H1 (cell line): ENCODE data around the gene MYLK4. TPM values are rescaled to one million over a fixed set of nuclear protein-coding genes. Genes with fewer than 3 reads are reported as not detected.
A peak's percentile ranks its signal among the peaks of the same experiment; 100 is the strongest.

Experiments
- CTCF ChIA-PET: fragments of 300-600 bp; sonication (Branson Sonifier 250); formaldehyde crosslinking; loops from one replicate; lab custom pipeline; 2021; ENCODE audit not compliant: partially characterized antibody; lab: Charles Lee
- POLR2A ChIA-PET: fragments of 300-600 bp; sonication (Branson Sonifier 250); formaldehyde crosslinking; loops from one replicate; lab custom pipeline; 2021; ENCODE audit warnings: inconsistent platforms; ENCODE audit not compliant: partially characterized antibody; lab: Charles Lee
- DNase-seq, 2 experiments: peaks; one replicate each; pipeline versions ENCODE4 v3.0.0 to v3.0.0-alpha.2; 2010 to 2022; ENCODE audit warnings: low spot score in 2 of 2, low read depth in 1 of 2, mixed read lengths in 1 of 2
- FAIRE-seq: peaks from 2 replicates; lab custom pipeline; 2011; peaks lifted over from hg19 to GRCh38; lab: Jason Lieb, UNC
- H2AFZ ChIP-seq: 2 replicates; pipeline ENCODE4 v1.8.1; 2012; ENCODE audit warnings: low read length, inconsistent platforms
- H2AK5ac ChIP-seq: 2 replicates; pipeline ENCODE4 v1.6.1; 2013; ENCODE audit warnings: low read depth, low read length
- H2BK120ac ChIP-seq: replicated peaks from 2 replicates; pipeline ENCODE3; 2013; ENCODE audit warnings: low read depth, low read length, inconsistent platforms
- H2BK12ac ChIP-seq: 2 replicates; pipeline ENCODE4 v1.6.1; 2013; ENCODE audit warnings: low read depth, low read length
- H2BK15ac ChIP-seq: 2 replicates; pipeline ENCODE4 v1.6.1; 2013; ENCODE audit warnings: low read length
- H2BK20ac ChIP-seq: 2 replicates; pipeline ENCODE4 v1.6.1; 2013; ENCODE audit warnings: low read length
- H2BK5ac ChIP-seq: 2 replicates; pipeline ENCODE4 v1.6.1; 2013; ENCODE audit warnings: low read depth, low read length
- H3K14ac ChIP-seq: 2 replicates; pipeline ENCODE4 v1.6.1; 2013; ENCODE audit warnings: inconsistent platforms; ENCODE audit not compliant: insufficient read length
- H3K18ac ChIP-seq: 2 replicates; pipeline ENCODE4 v1.6.1; 2013; ENCODE audit warnings: low read length; ENCODE audit errors: extremely low read depth
- H3K23ac ChIP-seq: 2 replicates; pipeline ENCODE4 v1.6.1; 2013; ENCODE audit warnings: inconsistent platforms; ENCODE audit not compliant: insufficient read length
- H3K23me2 ChIP-seq: 2 replicates; pipeline ENCODE4 v1.6.1; 2013; ENCODE audit warnings: low read depth, low read length
- H3K27ac ChIP-seq: 2 replicates; pipeline ENCODE4 v1.6.1; 2011; ENCODE audit warnings: low read depth, low read length, inconsistent platforms
- H3K27me3 ChIP-seq, 4 experiments: replicated peaks in 1 of 4; 1 replicate in 1 of 4; 2 replicates in 3 of 4; pipeline versions ENCODE4 v1.6.1 to v1.8.1; 2011 to 2013; ENCODE audit warnings: low read length in 3 of 4, mild to moderate bottlenecking in 3 of 4, inconsistent platforms in 2 of 4, mixed read lengths in 2 of 4, moderate library complexity in 1 of 4; ENCODE audit not compliant: control insufficient read depth in 3 of 4, insufficient read depth in 3 of 4; ENCODE audit errors: extremely low read depth in 1 of 4
- H3K36me3 ChIP-seq, 4 experiments: 2 replicates each; pipeline versions ENCODE4 v1.6.1 to v1.8.1; 2011 to 2013; ENCODE audit warnings: mild to moderate bottlenecking in 4 of 4, low read length in 3 of 4, moderate library complexity in 2 of 4, control low read depth in 1 of 4, inconsistent platforms in 1 of 4; ENCODE audit not compliant: insufficient read depth in 4 of 4, control insufficient read depth in 2 of 4
- H3K4ac ChIP-seq: replicated peaks from 2 replicates; pipeline ENCODE3; 2013; ENCODE audit warnings: low read length, low read depth, mixed read lengths, inconsistent platforms; ENCODE audit not compliant: insufficient read length
- H3K4me1 ChIP-seq, 4 experiments: replicated peaks in 1 of 4; 1 replicate in 1 of 4; 2 replicates in 3 of 4; pipeline versions ENCODE4 v1.6.1 to v1.8.1; 2011 to 2013; ENCODE audit warnings: low read length in 3 of 4, inconsistent platforms in 2 of 4, mixed read lengths in 1 of 4; ENCODE audit not compliant: insufficient read depth in 4 of 4, control insufficient read depth in 3 of 4
- H3K4me2 ChIP-seq, 2 experiments: 2 replicates each; pipeline versions ENCODE4 v1.6.1 to v1.8.1; 2011 to 2013; ENCODE audit warnings: low read depth in 2 of 2, low read length in 2 of 2, control low read depth in 1 of 2, inconsistent platforms in 1 of 2, mild to moderate bottlenecking in 1 of 2; ENCODE audit not compliant: insufficient read depth in 1 of 2
- H3K4me3 ChIP-seq, 4 experiments: fragments of 200-600, 300-600 bp in 1 of 4; sonication (generic), shearing (Covaris generic), sonication (Bioruptor Twin) in 1 of 4; 2 replicates each; pipeline versions ENCODE4 v1.5.1 to v1.8.1; 2011 to 2016; ENCODE audit warnings: low read length in 4 of 4, low read depth in 3 of 4, control low read depth in 2 of 4, inconsistent platforms in 2 of 4, mild to moderate bottlenecking in 2 of 4, mixed read lengths in 1 of 4, moderate library complexity in 1 of 4; ENCODE audit not compliant: insufficient read depth in 2 of 4; ENCODE audit errors: extremely low read depth in 1 of 4
- H3K56ac ChIP-seq: replicated peaks from 2 replicates; pipeline ENCODE3; 2013; ENCODE audit warnings: low read depth, mild to moderate bottlenecking, mixed read lengths, low read length, inconsistent platforms; ENCODE audit not compliant: insufficient read length
- H3K79me1 ChIP-seq: 2 replicates; pipeline ENCODE4 v1.6.1; 2013; ENCODE audit warnings: low read depth, low read length, control low read depth
- H3K79me2 ChIP-seq, 2 experiments: 2 replicates each; pipeline versions ENCODE4 v1.6.1 to v1.8.1; 2012 to 2013; ENCODE audit warnings: low read length in 2 of 2, mild to moderate bottlenecking in 2 of 2, inconsistent platforms in 1 of 2; ENCODE audit not compliant: insufficient read depth in 2 of 2, control insufficient read depth in 1 of 2
- H3K9ac ChIP-seq, 4 experiments: replicated peaks in 1 of 4; 1 replicate in 1 of 4; 2 replicates in 3 of 4; pipeline versions ENCODE4 v1.6.1 to v1.8.1; 2011 to 2013; ENCODE audit warnings: low read depth in 3 of 4, low read length in 3 of 4, control low read depth in 2 of 4, mild to moderate bottlenecking in 2 of 4, moderate library complexity in 2 of 4, inconsistent platforms in 1 of 4; ENCODE audit errors: extremely low read depth in 1 of 4
- H3K9me3 ChIP-seq, 2 experiments: 2 replicates each; pipeline versions ENCODE4 v1.6.1 to v1.8.1; 2012 to 2013; ENCODE audit warnings: mild to moderate bottlenecking in 2 of 2, moderate library complexity in 2 of 2, control low read depth in 1 of 2, inconsistent platforms in 1 of 2, low read depth in 1 of 2, low read length in 1 of 2, mixed read lengths in 1 of 2; ENCODE audit not compliant: insufficient read depth in 2 of 2
- H4K20me1 ChIP-seq, 2 experiments: replicated peaks in 1 of 2; 2 replicates each; pipeline versions ENCODE3 to v1.8.1; 2011 to 2013; ENCODE audit warnings: inconsistent platforms in 2 of 2, low read length in 2 of 2, mild to moderate bottlenecking in 1 of 2; ENCODE audit not compliant: insufficient read depth in 2 of 2, control insufficient read depth in 1 of 2
- H4K5ac ChIP-seq: 2 replicates; pipeline ENCODE4 v1.6.1; 2013; ENCODE audit warnings: low read length, low read depth, mixed read lengths, inconsistent platforms; ENCODE audit not compliant: insufficient read length
- H4K8ac ChIP-seq: 2 replicates; pipeline ENCODE4 v1.8.0; 2013; ENCODE audit warnings: mild to moderate bottlenecking, moderate library complexity, low read length, inconsistent platforms; ENCODE audit not compliant: insufficient read depth; ENCODE audit errors: extremely low read depth
- H4K91ac ChIP-seq: replicated peaks from 2 replicates; pipeline ENCODE3; 2013; ENCODE audit warnings: low read length, mixed read lengths, inconsistent platforms; ENCODE audit not compliant: insufficient read length
- CTCF ChIP-seq, 3 experiments: IDR thresholded peaks; 1 replicate in 2 of 3; 2 replicates in 1 of 3; pipeline versions ENCODE4 v1.5.1 to v1.6.1; 2011; ENCODE audit warnings: low read length in 3 of 3, mild to moderate bottlenecking in 3 of 3, inconsistent platforms in 2 of 3, low read depth in 1 of 3, moderate library complexity in 1 of 3; ENCODE audit not compliant: insufficient read depth in 1 of 3; ENCODE audit errors: control extremely low read depth in 1 of 3
- RAD21 ChIP-seq, 2 experiments: IDR thresholded peaks in 1 of 2; conservative IDR thresholded peaks in 1 of 2; 2 replicates each; pipeline ENCODE4 v1.6.1; 2011; ENCODE audit warnings: low read depth in 2 of 2, low read length in 2 of 2, improper control_type of control experiment in 1 of 2, inconsistent platforms in 1 of 2, mild to moderate bottlenecking in 1 of 2, moderate library complexity in 1 of 2
- YY1 ChIP-seq: IDR thresholded peaks from 2 replicates; pipeline ENCODE4 v1.6.1; 2011; ENCODE audit warnings: low read depth, mild to moderate bottlenecking, low read length
- WGBS, 2 experiments: shearing (Covaris generic) in 1 of 2; methylation state at CpG; one replicate each; pipeline versions ENCODE4 v1.1.6 to v1.1.7; 2013 to 2015; ENCODE audit warnings: low lambda C conversion rate in 2 of 2, mixed read lengths in 2 of 2, inconsistent platforms in 1 of 2, low coverage in 1 of 2, missing lambda C conversion rate in 1 of 2; ENCODE audit not compliant: insufficient replicate concordance in 2 of 2, insufficient coverage in 1 of 2, insufficient read length in 1 of 2; ENCODE audit errors: extremely low coverage in 1 of 2, missing lambda C conversion rate in 1 of 2; 5-methylcytosine and 5-hydroxymethylcytosine counted together
- polyA plus RNA-seq, 7 experiments: library from polyadenylated mRNA; depleted of rRNA in 3 of 7; stranded (reverse) in 5 of 7; unstranded in 2 of 7; fragments of >200 nt in 5 of 7; fragments of 200-250 nt in 2 of 7; gene quantifications; 1 replicate in 5 of 7; 2 replicates in 1 of 7; 4 replicates in 1 of 7; pipeline versions ENCODE4 v1.2.1 to v1.2.3, GENCODE V29; 2011 to 2013; ENCODE audit warnings: missing spikeins in 2 of 7, mixed read lengths in 2 of 7
- total RNA-seq: library from RNA; stranded (reverse); fragmentation: NEBNext Ultra II Directional; extraction: Animal tissue kit (Norgen Biotek cat#: 25700); gene quantifications from 2 replicates; pipeline ENCODE4 v1.2.1, GENCODE V29; 2021

MYLK4 gene
- total and polyA plus RNA-seq, 2 of the 8 experiments (the other 6 are each of a cell fraction or from before 2014, with no cell fraction given), result 0.11 to 0.17 TPM

- FAIRE-seq, result no peak
- H3K4me3 ChIP-seq, result no peak overlapping the region
- 68% methylated on average over 11 of the region's 11 CpGs; no CpG with 5 or more reads in 1 of the 2 experiments for WGBS, 2 experiments
Measured at GRCh38 chr6:2790588-2791449, 40.1 kb upstream of the MYLK4 start.

More at GRCh38 chr6:2790588-2791449, 40.1 kb upstream of the MYLK4 start:
- no peak overlapping the region for H3K27ac ChIP-seq
- H3K79me2 ChIP-seq, result peaks cover 0 to 9% of the 10 kb centered on the region in 2 experiments; a peak in 1 of 4 replicates
- POLR2A ChIA-PET, result interaction anchor here (0.9 to 2.2 kb wide), 7 partner anchors 11 to 195 kb away, joined by 3 to 6 read pairs (median 3); partner anchors contain the start of gene SERPINB1
- H3K56ac ChIP-seq, result no peak overlapping the region
- no peaks in the 10 kb centered on the region; the same call in 1 of the 2 replicates for H3K79me1 ChIP-seq
- no peak overlapping the region for H2BK12ac ChIP-seq
- no peak overlapping the region for H3K18ac ChIP-seq
- no peak overlapping the region for H3K4ac ChIP-seq
- no peak overlapping the region for H4K8ac ChIP-seq
- no peaks in the 10 kb centered on the region for H3K9me3 ChIP-seq
- H2AK5ac ChIP-seq, result no peak overlapping the region
- no peak overlapping the region for H3K23ac ChIP-seq
- H4K20me1 ChIP-seq, result no peaks in the 10 kb centered on the region
- H3K36me3 ChIP-seq, result no peaks in the 10 kb centered on the region
- CTCF ChIA-PET, result interaction anchor here (0.5 to 4.2 kb wide), 51 partner anchors 9 to 317 kb away, joined by 3 to 38 read pairs (median 5); partner anchors contain the start of genes MYLK4, SERPINB1 and SERPINB9
- H2BK120ac ChIP-seq, result no peak overlapping the region
- H3K4me2 ChIP-seq, result no peak overlapping the region
- no peaks in the 10 kb centered on the region for H3K23me2 ChIP-seq
- DNase-seq, result no peak
- TF ChIP-seq RAD21 (IDR thresholded peaks at IDR 0.05 in 1 of 2, conservative IDR thresholded peaks at IDR 0.05 in 1 of 2; ENCODE audit: low read depth in 2 of 2, low read length in 2 of 2) (peak; percentile 90 to 95), YY1 (no peak), CTCF (IDR thresholded peaks at IDR 0.05; ENCODE audit: control extremely low read depth in 1 of 3, insufficient read depth in 1 of 3, low read depth in 1 of 3, low read length in 3 of 3) (peak; percentile 64 to 89 (median 88))
- H2BK20ac ChIP-seq, result no peak overlapping the region
- H3K9ac ChIP-seq, result no peak overlapping the region
- no peak overlapping the region for H2BK5ac ChIP-seq
- no peak overlapping the region for H2AFZ ChIP-seq
- H4K91ac ChIP-seq, result no peak overlapping the region
- no peak overlapping the region for H3K14ac ChIP-seq
- H4K5ac ChIP-seq, result no peak overlapping the region
- no peak overlapping the region for H2BK15ac ChIP-seq
- no peaks in the 10 kb centered on the region for H3K27me3 ChIP-seq
- H3K4me1 ChIP-seq, result no peaks in the 10 kb centered on the region; a peak in 1 of 7 replicates
